ENCODE data around the gene REL.

DNA sequence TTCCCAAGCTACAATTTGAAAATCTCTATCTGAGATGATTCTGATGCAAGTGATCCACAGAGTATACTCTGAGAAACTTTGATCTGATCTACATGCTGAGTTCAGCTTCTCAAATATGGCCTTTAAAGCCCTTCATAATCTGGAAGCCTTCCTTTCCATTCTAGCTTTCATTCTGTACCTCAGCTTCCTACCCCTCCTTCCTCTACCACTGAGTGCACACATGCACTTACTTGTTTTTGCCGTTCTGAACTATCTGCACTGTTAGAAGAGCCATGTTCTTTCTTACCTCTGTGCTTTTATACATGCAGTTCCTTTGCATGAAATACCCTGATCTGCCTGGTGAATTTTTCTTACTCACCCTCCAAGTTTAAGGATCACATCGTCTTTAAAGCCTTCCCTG, 25.0 kb downstream of the REL start:
- TF ChIP-seq SMC3 (IDR thresholded peaks at IDR 0.05; ENCODE audit: low read depth, low read length) (no peak), POLR2A (IDR thresholded peaks at IDR 0.05; ENCODE audit: low read depth, low read length) (no peak), RAD21 (IDR thresholded peaks at IDR 0.05; ENCODE audit: low read length) (no peak), RFX5 (IDR thresholded peaks at IDR 0.05; ENCODE audit: low read depth, low read length) (no peak)
- TF ChIP-seq, protein P1, sequence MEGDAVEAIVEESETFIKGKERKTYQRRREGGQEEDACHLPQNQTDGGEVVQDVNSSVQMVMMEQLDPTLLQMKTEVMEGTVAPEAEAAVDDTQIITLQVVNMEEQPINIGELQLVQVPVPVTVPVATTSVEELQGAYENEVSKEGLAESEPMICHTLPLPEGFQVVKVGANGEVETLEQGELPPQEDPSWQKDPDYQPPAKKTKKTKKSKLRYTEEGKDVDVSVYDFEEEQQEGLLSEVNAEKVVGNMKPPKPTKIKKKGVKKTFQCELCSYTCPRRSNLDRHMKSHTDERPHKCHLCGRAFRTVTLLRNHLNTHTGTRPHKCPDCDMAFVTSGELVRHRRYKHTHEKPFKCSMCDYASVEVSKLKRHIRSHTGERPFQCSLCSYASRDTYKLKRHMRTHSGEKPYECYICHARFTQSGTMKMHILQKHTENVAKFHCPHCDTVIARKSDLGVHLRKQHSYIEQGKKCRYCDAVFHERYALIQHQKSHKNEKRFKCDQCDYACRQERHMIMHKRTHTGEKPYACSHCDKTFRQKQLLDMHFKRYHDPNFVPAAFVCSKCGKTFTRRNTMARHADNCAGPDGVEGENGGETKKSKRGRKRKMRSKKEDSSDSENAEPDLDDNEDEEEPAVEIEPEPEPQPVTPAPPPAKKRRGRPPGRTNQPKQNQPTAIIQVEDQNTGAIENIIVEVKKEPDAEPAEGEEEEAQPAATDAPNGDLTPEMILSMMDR (conservative IDR thresholded peaks at IDR 0.05; ENCODE audit: low read depth, low read length) = no peak
- TF ChIP-seq, protein P2, sequence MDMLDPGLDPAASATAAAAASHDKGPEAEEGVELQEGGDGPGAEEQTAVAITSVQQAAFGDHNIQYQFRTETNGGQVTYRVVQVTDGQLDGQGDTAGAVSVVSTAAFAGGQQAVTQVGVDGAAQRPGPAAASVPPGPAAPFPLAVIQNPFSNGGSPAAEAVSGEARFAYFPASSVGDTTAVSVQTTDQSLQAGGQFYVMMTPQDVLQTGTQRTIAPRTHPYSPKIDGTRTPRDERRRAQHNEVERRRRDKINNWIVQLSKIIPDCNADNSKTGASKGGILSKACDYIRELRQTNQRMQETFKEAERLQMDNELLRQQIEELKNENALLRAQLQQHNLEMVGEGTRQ (IDR thresholded peaks at IDR 0.05; ENCODE audit: low read depth, low read length) = no peak
- TF ChIP-seq, protein P3, sequence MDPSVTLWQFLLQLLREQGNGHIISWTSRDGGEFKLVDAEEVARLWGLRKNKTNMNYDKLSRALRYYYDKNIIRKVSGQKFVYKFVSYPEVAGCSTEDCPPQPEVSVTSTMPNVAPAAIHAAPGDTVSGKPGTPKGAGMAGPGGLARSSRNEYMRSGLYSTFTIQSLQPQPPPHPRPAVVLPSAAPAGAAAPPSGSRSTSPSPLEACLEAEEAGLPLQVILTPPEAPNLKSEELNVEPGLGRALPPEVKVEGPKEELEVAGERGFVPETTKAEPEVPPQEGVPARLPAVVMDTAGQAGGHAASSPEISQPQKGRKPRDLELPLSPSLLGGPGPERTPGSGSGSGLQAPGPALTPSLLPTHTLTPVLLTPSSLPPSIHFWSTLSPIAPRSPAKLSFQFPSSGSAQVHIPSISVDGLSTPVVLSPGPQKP (IDR thresholded peaks at IDR 0.05; ENCODE audit: borderline replicate concordance, low read depth, low read length) = no peak

Data from IMR-90 (cell line).